Esophagus muscularis mucosa (tissue), 3 donors: ENCODE measurements around the gene FOXJ1.

ENCODE experiments used
- POLR2A ChIP-seq: fragments of 450-650 bp; IDR thresholded peaks from one replicate; pipeline ENCODE4 v1.6.1; 2017; ENCODE audit warnings: antibody characterized with exemption, moderate library complexity, mild to moderate bottlenecking, low read depth
- TF ChIP-seq, protein P1 (sequence below), 3 experiments: fragments of 200-600 bp in 2 of 3; fragments of 450-650 bp in 1 of 3; sonication (generic) in 2 of 3; IDR thresholded peaks; one replicate each; pipeline ENCODE4 v1.5.1; 2017 to 2019; ENCODE audit warnings: antibody characterized with exemption in 3 of 3, mild to moderate bottlenecking in 2 of 3, moderate library complexity in 1 of 3

GRCh38 chr17:76091526-76092286 is 49.3 kb downstream of the FOXJ1 start:
- TF ChIP-seq POLR2A = no peak
- TF ChIP-seq, protein P1, sequence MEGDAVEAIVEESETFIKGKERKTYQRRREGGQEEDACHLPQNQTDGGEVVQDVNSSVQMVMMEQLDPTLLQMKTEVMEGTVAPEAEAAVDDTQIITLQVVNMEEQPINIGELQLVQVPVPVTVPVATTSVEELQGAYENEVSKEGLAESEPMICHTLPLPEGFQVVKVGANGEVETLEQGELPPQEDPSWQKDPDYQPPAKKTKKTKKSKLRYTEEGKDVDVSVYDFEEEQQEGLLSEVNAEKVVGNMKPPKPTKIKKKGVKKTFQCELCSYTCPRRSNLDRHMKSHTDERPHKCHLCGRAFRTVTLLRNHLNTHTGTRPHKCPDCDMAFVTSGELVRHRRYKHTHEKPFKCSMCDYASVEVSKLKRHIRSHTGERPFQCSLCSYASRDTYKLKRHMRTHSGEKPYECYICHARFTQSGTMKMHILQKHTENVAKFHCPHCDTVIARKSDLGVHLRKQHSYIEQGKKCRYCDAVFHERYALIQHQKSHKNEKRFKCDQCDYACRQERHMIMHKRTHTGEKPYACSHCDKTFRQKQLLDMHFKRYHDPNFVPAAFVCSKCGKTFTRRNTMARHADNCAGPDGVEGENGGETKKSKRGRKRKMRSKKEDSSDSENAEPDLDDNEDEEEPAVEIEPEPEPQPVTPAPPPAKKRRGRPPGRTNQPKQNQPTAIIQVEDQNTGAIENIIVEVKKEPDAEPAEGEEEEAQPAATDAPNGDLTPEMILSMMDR (IDR thresholded peaks at IDR 0.05) = no peak
